Measurements from ENCODE around the gene SAPCD2.
"Not testable (repeated sequence)": the region's sequence is repeated elsewhere in the genome, so short reads cannot be mapped to it uniquely, and the experiment has no call there.

Gene SAPCD2

GRCh38 chr9:137070201-137070905 lies at the start of gene SAPCD2:
TSS of gene SAPCD2 (minus strand) at chr9:137070557. CDS start at chr9:137070460, 97 bp downstream.
- DNase-seq (ENCODE audit: low read depth in 2 of 2): peak; percentile 73 to 79

- DNase-seq (ENCODE audit: low read depth in 2 of 2): not testable (repeated sequence)
Observed at GRCh38 chr9:137118092-137118603, 47.8 kb upstream of the SAPCD2 start.

GRCh38 chr9:137117269-137117731 lies 46.9 kb upstream of the SAPCD2 start:
- no peak for DNase-seq (ENCODE audit: low read depth in 2 of 2)

- no peak for DNase-seq (ENCODE audit: low read depth in 2 of 2)
Observed at GRCh38 chr9:137116728-137117127, 46.4 kb upstream of the SAPCD2 start.

- no peak for DNase-seq (ENCODE audit: low read depth in 2 of 2)
Observed at GRCh38 chr9:137116027-137116507, 45.7 kb upstream of the SAPCD2 start.

- no peak for DNase-seq (ENCODE audit: low read depth in 2 of 2)
Observed at GRCh38 chr9:137115394-137116026, 45.2 kb upstream of the SAPCD2 start.

GRCh38 chr9:137114613-137115393 lies 44.4 kb upstream of the SAPCD2 start, which contains the start of gene DPP7:
TSS of gene DPP7 (minus strand) at chr9:137114733. CDS start at chr9:137114713, 20 bp downstream.
- DNase-seq (ENCODE audit: low read depth in 2 of 2): peak; percentile 54 to 75

GRCh38 chr9:137114220-137114612 lies 43.9 kb upstream of the SAPCD2 start:
- DNase-seq (ENCODE audit: low read depth in 2 of 2): no peak

GRCh38 chr9:137113385-137114159 lies 43.2 kb upstream of the SAPCD2 start:
- no peak for DNase-seq (ENCODE audit: low read depth in 2 of 2)

- DNase-seq (ENCODE audit: low read depth in 2 of 2): no peak
Observed at GRCh38 chr9:137112564-137113384, 42.4 kb upstream of the SAPCD2 start.

- DNase-seq (ENCODE audit: low read depth in 2 of 2): no peak
Observed at GRCh38 chr9:137111788-137112563, 41.6 kb upstream of the SAPCD2 start.

- no peak for DNase-seq (ENCODE audit: low read depth in 2 of 2)
Observed at GRCh38 chr9:137110911-137111787, 40.8 kb upstream of the SAPCD2 start.

GRCh38 chr9:137110147-137110910 lies 40.0 kb upstream of the SAPCD2 start:
- no peak for DNase-seq (ENCODE audit: low read depth in 2 of 2)

GRCh38 chr9:137109250-137110146 lies 39.1 kb upstream of the SAPCD2 start:
- no peak for DNase-seq (ENCODE audit: low read depth in 2 of 2)

- no peak for DNase-seq (ENCODE audit: low read depth in 2 of 2)
Observed at GRCh38 chr9:137108608-137109249, 38.4 kb upstream of the SAPCD2 start.

- DNase-seq (ENCODE audit: low read depth in 2 of 2): no peak
Observed at GRCh38 chr9:137107982-137108381, 37.6 kb upstream of the SAPCD2 start.

Data from stimulated activated CD4-positive, alpha-beta T cell treated with anti-CD3 and anti-CD28 coated beads, Interleukin-15, amount 100 ng/mL, for 48 hours (primary cell).